GM19043 (cell line): ENCODE measurements around the gene SOD3.

Source experiments
- ATAC-seq: cut with Tn5 transposase; IDR thresholded peaks from one replicate; pipeline ENCODE4 v1.9.1; 2021; ENCODE audit warnings: low read depth; ENCODE audit not compliant: unreplicated experiment

SOD3 gene

DNA sequence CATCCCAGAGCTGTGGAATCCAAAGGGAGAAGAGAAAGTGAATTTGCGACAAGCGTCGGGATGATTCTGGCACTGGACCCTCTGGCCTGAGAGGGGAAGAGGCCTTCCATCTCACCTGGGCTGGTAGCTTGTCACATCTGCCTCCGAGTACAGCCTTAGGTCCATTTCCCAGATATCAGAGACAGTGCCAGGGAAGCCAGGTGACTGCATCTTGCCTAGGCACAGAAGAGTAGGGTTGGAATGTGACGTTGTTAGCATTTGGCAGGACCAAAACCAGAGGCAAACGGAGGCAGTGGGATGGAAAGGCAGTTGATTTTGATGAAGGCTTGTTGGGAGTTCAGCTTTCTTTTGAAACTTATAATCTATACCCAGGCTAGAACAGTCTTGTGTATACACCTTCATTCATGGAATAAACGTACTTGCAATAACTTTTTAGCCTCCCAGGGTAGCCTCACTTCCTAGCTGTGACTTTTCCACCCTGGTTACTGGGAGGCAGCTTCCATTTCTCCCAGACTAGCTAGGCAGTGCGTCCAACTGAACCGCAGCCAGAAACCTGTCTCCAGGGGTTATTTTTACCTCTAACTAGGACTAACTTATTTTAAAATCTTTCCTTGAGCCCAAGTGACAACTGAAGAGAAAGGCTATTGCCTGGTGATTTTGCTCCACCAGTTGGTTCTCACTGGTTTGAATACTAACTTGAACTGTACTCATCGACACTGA, 5.9 kb downstream of the SOD3 start:
- no peak for ATAC-seq

- no peak for ATAC-seq
Observed at GRCh38 chr4:24802648-24803047, 7.3 kb downstream of the SOD3 start.

DNA sequence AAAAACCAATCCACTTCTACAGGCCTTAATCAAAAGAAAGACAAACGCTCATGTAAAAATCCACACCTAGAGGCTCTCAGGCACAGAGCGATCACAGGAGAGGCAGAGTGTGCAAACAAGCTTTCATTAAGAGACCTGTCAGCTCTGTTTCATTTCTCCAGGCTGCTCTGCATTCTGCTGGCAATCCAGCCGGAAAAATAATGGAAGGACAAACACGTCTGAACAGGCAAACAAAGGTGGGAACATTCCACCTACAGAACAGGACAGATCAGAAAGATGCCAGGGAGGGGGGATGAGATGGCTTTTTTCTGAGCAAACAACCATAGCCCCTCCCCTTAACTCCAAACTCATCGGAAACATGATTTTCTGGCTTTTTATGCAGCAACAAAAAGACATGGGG, 9.7 kb downstream of the SOD3 start:
- no peak for ATAC-seq

- ATAC-seq, result no peak
Observed at GRCh38 chr4:24805566-24805965, 10.2 kb downstream of the SOD3 start.

- no peak for ATAC-seq
Observed at GRCh38 chr4:24806206-24806990, 11.0 kb downstream of the SOD3 start.

DNA sequence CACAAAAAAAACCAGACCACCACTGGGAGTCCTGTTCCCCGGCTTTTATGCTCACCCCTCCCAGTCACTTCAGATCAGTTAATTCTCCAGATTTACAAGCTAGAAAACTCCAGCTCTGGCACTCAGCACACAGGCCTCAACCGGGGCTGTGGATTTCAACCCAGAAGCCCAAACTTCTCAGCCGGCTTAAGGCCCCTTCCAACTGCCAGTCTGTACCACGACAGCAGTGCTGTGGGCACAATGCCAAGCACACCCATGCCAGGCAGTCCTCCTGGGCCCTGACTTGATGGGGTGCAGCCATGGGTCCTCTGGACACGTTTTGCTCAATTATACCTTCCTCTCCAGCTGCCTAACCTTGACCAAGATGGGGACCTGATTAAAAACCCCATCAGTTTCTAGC, 12.2 kb downstream of the SOD3 start:
- ATAC-seq, result no peak

DNA sequence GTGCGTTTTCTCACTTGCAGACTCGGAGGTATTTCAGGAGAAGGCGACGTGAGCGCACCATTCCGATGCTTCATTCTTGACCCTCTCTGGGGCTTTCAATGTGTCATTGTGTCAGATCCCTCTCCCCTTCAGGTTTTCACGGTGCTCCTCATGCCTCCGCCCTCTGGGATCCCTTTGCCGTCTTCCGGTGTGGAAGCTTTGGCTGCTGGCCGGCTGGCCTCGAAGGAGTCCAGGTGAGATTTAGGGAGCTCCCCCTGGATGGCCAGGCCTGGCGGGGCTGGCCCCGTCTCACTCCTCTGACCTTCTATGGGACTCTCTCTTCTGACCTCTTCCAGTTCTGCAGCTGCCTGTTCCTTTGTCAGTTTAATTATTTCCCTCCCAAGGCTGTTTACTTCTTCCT, 12.9 kb downstream of the SOD3 start:
- no peak for ATAC-seq

- no peak for ATAC-seq
Observed at GRCh38 chr4:24808955-24809354, 13.6 kb downstream of the SOD3 start.

GRCh38 chr4:24809376-24809775, 14.0 kb downstream of the SOD3 start:
- ATAC-seq, result no peak

DNA sequence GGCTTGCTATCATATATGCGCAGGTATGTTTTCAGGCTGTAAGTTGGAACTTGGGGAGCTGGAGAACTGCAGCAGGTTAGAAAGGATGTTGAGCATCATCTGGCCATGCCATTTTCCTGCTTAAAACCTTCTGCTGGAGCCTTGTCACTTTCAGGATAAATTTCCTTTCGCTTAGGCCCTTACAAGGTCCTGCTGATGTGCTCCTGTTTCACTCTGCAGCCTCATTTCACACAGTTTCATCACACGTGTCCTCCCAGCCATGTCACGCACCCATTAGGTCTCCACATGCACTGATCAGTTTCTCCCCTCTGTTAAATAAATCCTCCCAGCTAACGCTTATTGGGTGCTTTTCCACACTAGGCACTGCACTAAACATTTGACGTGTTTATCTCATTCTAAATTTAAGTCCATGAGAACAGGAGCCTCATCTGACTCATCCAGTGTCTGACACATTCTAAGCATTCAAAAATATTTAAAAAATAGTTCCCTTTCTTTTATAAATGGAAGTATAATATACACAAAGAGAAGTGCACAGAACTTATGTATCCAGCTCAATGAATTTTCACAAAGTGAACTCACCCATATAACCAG, 14.5 kb downstream of the SOD3 start:
- no peak for ATAC-seq

- no peak for ATAC-seq
Observed at GRCh38 chr4:24810871-24811631, 15.7 kb downstream of the SOD3 start.

- no peak for ATAC-seq
Observed at GRCh38 chr4:24813732-24814131, 18.4 kb downstream of the SOD3 start.

GRCh38 chr4:24816797-24817196, 21.4 kb downstream of the SOD3 start:
- ATAC-seq, result no peak

DNA sequence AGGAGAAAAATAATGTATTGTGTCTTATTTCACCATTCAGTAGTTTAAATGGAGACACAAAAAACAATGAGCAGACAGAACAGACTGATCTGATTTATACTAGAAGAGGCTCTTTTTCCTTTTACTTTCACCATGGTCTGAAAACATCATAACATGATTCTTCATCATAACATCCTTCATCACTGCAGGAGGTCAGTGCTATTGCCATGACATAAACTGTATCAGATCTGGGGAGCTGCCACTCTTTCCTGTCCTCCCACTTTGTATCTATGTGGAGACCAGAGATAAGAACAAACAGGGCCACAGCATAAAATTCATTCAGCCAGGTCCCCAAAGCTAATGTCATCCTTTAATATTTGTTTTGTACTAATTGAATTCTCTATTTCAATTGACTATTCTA, 25.2 kb downstream of the SOD3 start:
- no peak for ATAC-seq

- no peak for ATAC-seq
Observed at GRCh38 chr4:24824720-24825119, 29.3 kb downstream of the SOD3 start.

DNA sequence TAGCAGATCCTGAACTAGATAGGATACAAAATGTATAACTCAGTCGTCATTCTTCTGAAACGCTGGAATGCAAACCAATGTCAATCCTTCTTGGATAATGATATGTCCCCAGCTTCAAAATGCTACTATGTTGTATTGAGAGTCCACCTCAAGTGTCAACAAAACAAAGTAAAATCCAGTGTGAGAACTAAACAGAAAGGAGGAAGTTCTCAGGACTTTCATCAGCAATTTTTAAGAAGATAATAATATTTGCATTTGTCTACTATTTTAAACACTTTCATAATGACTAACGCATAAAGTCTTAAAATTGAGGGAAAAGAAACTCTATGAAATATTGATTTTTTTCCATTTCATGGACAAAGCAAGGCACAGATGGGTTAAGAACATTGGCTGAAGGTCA, 36.3 kb downstream of the SOD3 start:
- ATAC-seq, result no peak

- no peak for ATAC-seq
Observed at GRCh38 chr4:24835696-24836095, 40.3 kb downstream of the SOD3 start.

GRCh38 chr4:24836661-24837242, 41.4 kb downstream of the SOD3 start:
- ATAC-seq, result no peak

DNA sequence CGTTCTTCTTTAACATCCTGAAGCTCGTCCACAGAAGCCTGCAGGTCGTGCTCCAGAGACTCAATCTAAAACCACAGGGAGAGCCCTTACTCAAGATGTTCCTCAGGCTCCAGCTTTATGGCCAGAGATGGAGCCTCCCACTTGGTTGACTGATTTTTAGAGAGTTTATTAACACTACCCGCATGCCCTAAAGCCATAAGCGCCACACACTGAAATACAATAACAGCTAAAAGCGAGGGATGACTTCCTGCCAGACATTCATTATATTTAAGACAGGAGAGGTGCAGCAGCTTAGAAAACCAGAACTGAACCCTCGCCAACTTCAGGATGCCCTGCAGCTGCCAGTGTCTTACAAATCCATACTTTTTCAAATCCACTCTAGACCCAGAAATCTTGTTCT, 42.0 kb downstream of the SOD3 start:
- no peak for ATAC-seq

GRCh38 chr4:24837781-24838180, 42.4 kb downstream of the SOD3 start:
- no peak for ATAC-seq

DNA sequence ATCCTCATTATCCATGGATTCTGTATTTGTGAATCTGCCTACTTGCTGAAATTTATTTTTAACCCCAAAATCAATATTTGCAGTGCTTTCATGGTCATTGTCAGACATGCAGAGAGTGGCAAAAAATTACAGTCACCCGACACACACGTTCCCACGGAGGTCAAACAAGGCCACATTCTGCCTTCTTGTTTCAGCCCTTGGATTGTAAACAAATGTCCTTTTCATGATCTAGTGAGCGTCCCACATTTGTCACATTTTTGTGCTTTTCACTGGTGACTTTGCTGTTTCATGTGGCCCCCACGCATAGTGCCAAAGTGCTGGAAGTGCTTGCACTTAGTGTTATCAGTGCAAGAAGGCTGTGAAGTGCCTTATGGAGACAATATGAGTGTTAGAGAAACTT, 45.0 kb downstream of the SOD3 start:
- ATAC-seq, result no peak
